IPS DF 19.7 (cell line): ENCODE data around the gene AIRE.
"Not testable (repeated sequence)": the region's sequence is repeated elsewhere in the genome, so short reads cannot be mapped to it uniquely, and the experiment has no call there.

Source experiments
- DNase-seq: peaks from one replicate; pipeline ENCODE4 v3.0.0-alpha.2; 2013; ENCODE audit warnings: low read depth, low spot score

AIRE gene

GRCh38 chr21:44337449-44337848 lies 51.8 kb downstream of the AIRE start:
- no peak for DNase-seq

GRCh38 chr21:44337941-44338895 lies 52.5 kb downstream of the AIRE start:
- DNase-seq: no peak

- DNase-seq: peak; percentile 73
Observed at GRCh38 chr21:44338971-44339910, 53.6 kb downstream of the AIRE start, which contains the start of gene CFAP410. TSS of gene CFAP410 (minus strand) at chr21:44339390. CDS start at chr21:44339194, 196 bp downstream.

DNA sequence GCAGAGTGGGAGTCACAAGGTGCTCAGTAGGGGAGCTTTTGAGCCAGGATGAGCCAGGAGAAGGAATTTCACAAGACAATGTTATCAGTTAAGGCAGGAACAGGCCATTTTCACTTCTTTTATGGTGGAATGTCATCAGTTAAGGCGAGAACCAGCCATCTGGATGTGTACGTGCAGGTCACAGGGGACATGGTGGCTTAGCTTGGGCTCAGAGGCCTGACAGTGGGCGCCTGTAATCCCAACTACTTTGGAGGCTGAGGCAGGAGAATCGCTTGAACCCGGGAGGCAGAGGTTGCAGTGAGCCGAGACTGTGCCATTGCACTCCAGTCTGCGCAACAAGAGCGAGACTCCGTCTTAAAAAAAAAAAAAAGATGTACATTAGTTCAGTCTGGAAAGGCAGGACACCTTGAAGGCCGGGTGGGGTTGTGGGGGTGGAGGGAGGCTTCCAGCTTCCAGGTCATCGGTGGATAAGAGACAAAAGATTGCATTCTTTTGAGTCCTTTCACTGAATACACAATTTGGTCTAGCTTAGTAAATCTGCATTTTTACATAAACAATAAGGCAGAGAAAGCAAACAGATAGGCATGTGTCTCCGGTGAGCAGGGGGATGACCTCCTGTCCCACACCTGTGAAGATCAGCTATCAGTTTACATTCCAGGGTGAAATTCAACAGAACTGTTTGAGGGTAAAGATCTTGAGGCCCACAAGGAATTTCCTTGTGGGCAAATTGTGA lies 56.2 kb downstream of the AIRE start:
- not testable (repeated sequence) for DNase-seq

- DNase-seq: not testable (repeated sequence)
Observed at GRCh38 chr21:44342981-44343380, 57.3 kb downstream of the AIRE start.

DNA sequence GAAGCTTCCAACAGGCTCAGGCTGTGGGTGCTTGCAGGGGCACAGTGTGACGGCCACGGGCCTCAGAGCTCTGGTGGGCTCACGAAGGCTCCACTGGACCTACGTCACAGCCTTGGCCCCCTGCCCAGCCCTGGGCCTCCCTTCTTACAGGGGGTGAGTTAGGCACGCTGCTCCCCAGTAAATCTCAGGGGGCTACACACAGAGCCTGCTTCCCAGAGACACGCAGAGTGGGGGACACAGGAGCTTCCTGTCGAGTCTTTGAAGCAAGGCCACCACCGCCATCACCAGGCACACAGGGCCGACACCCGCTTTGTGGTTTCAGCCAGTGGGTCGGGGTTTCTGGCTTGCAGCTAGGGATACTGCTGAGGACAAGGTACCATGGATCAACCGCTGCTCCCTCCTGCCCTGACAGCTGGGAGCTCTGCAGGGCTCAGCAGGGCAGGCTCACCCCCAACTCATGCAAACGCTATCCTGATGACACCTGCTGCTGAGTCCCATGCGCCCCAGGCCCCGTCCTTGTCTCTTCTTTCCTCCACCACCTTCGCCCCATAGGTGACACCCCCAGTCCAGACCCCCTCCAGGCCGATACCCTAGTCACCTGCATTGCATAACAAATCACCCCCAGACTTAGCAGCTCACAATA lies 59.0 kb downstream of the AIRE start:
- no peak for DNase-seq

DNA sequence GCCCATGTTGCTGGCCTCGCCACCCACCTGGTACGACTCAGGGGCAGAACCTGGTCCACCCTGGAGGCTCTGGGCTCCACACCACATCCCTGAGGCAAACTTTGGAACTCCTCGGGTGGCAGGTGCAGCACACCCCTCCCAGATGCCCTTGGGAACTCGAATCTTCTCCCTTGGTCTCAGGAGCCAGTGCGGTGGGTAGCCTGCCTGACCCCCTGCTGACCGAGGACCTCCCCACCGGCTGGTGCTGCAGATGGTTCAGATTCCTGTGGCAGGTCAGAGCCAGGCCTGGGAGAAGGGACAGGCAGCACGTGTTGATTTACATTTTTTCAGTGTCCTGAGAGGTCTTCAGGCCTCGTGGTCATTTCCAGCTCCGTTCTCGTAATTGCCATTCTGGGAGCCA lies 59.8 kb downstream of the AIRE start:
- no peak for DNase-seq

- no peak for DNase-seq
Observed at GRCh38 chr21:44347911-44348451, 62.3 kb downstream of the AIRE start.
